Measurements from ENCODE around the gene HSPD1. TPM values are rescaled to one million over a fixed set of nuclear protein-coding genes. Genes with fewer than 3 reads are reported as not detected.

HSPD1 gene
- total and polyA plus RNA-seq, 9 of the 15 experiments (the other 6 are each of a cell fraction or from before 2014, with no cell fraction given) = 398 to 1,014 (median 622) TPM

DNA sequence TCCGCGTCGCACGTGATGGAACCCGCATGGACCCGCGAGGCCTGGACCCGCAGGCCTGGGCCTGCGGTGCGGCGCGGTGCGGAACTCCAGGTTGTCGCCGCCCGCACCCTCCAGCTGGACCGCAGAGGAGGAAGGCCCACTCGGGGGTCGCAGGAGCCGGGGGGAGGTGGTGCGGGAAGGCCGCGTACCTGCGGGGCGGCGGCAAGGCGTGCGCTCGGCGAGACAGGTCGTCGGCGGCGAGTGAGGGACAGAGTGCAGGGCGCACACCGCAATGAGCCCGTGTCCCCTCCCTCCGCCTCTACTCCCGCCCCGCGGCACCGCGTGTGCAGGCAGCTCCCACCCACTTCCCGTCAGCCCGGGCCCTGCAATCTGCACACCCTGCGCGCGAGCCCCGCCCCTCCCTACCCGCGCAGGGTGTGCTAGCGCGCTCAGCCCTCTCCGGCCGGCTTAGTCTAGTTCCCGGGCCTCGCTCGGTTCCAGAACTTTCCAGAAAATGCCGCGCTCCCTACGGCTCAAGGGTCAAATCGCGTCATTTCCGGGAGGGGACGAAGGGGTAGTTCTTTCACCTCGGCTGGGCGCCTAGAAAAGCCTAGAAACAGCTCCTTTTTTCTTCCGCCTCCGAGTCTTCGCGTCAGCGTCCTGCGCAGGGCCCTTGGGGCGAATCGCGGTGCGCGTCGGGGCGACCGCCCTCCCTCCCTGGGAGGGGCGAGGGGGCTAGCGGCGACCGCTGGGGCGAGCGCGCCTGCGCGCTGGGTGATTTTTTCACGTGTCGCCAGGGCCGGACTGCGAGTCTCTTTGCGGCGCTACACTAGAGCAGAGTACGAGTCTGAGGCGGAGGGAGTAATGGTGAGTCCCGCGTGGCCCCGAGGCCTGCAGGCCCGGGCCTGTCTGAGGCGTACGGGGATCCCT lies at the start of gene HSPD1, which contains the start of gene HSPE1 (continued):
- TF ChIP-seq ZNF253 (CRISPR knock-in tag; conservative IDR thresholded peaks at IDR 0.05) = no peak
- TF ChIP-seq, protein P1, sequence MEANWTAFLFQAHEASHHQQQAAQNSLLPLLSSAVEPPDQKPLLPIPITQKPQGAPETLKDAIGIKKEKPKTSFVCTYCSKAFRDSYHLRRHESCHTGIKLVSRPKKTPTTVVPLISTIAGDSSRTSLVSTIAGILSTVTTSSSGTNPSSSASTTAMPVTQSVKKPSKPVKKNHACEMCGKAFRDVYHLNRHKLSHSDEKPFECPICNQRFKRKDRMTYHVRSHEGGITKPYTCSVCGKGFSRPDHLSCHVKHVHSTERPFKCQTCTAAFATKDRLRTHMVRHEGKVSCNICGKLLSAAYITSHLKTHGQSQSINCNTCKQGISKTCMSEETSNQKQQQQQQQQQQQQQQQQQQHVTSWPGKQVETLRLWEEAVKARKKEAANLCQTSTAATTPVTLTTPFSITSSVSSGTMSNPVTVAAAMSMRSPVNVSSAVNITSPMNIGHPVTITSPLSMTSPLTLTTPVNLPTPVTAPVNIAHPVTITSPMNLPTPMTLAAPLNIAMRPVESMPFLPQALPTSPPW (CRISPR knock-in tag; IDR thresholded peaks at IDR 0.05) = peak; percentile 95
- TF ChIP-seq ZNF134 (CRISPR knock-in tag; conservative IDR thresholded peaks at IDR 0.05) = no peak
- no peak for TF ChIP-seq ETS2 (tag; IDR thresholded peaks at IDR 0.05; ENCODE audit: borderline replicate concordance, poor library complexity, severe bottlenecking)
- no peak for TF ChIP-seq ZNF445 (CRISPR knock-in tag; IDR thresholded peaks at IDR 0.05; ENCODE audit: low read depth)
- TF ChIP-seq ZC3H4 (CRISPR knock-in tag; IDR thresholded peaks at IDR 0.05; ENCODE audit: borderline replicate concordance) = no peak
- TF ChIP-seq TCF3 (CRISPR knock-in tag; IDR thresholded peaks at IDR 0.05) = 0 out of 2 replicates have a peak, but pooled peaks have one; percentile 11
- 0 out of 2 replicates have a peak, but pooled peaks have one; percentile 21 for TF ChIP-seq SMAD3 (CRISPR knock-in tag; conservative IDR thresholded peaks at IDR 0.05)
- TF ChIP-seq, protein P2, sequence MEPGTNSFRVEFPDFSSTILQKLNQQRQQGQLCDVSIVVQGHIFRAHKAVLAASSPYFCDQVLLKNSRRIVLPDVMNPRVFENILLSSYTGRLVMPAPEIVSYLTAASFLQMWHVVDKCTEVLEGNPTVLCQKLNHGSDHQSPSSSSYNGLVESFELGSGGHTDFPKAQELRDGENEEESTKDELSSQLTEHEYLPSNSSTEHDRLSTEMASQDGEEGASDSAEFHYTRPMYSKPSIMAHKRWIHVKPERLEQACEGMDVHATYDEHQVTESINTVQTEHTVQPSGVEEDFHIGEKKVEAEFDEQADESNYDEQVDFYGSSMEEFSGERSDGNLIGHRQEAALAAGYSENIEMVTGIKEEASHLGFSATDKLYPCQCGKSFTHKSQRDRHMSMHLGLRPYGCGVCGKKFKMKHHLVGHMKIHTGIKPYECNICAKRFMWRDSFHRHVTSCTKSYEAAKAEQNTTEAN (CRISPR knock-in tag; IDR thresholded peaks at IDR 0.05) = no peak; the same call in 1 of the 2 replicates
- no peak for TF ChIP-seq ZNF699 (CRISPR knock-in tag; IDR thresholded peaks at IDR 0.05; ENCODE audit: insufficient replicate concordance)
- TF ChIP-seq NFATC3 (IDR thresholded peaks at IDR 0.05) = no peak
- peak; percentile 32; the same call in 1 of the 2 replicates for TF ChIP-seq SOX6 (IDR thresholded peaks at IDR 0.05)
- peak; percentile 95 for TF ChIP-seq NRF1 (conservative IDR thresholded peaks at IDR 0.05 in 1 of 2, IDR thresholded peaks at IDR 0.05 in 1 of 2)
- TF ChIP-seq ZZZ3 (IDR thresholded peaks at IDR 0.05) = no peak
- TF ChIP-seq ZSCAN29 (IDR thresholded peaks at IDR 0.05) = peak; percentile 66
- no peak for TF ChIP-seq PHB2 (IDR thresholded peaks at IDR 0.05; ENCODE audit: low read depth)
- TF ChIP-seq CCAR2 (IDR thresholded peaks at IDR 0.05; ENCODE audit: low read depth, low read length) = no peak
- TF ChIP-seq, protein P3, sequence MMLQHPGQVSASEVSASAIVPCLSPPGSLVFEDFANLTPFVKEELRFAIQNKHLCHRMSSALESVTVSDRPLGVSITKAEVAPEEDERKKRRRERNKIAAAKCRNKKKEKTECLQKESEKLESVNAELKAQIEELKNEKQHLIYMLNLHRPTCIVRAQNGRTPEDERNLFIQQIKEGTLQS (IDR thresholded peaks at IDR 0.05) = peak; percentile 80
- TF ChIP-seq, protein P3 (CRISPR knock-in tag; conservative IDR thresholded peaks at IDR 0.05) = peak; percentile 61; the same call in 1 of the 2 replicates
- TF ChIP-seq MIER1 (IDR thresholded peaks at IDR 0.05; ENCODE audit: low read depth) = no peak
- no peak for TF ChIP-seq NFE2L1 (tag; IDR thresholded peaks at IDR 0.05; ENCODE audit: borderline replicate concordance, low read depth)
- no peak for TF ChIP-seq U2AF2 (optimal IDR thresholded peaks at IDR 0.05; ENCODE audit: low read depth, low read length)
- TF ChIP-seq RFX1 (IDR thresholded peaks at IDR 0.05) = no peak

All from K562 (cell line).